Measurements from ENCODE around the gene NEUROG1.

Gene NEUROG1

GRCh38 chr5:135535820-135536801 is at the start of gene NEUROG1:
Gene NEUROG1, minus strand, starts transcription at chr5:135535964. Its CDS starts 274 bp downstream, at chr5:135535690.
- DNase-seq (ENCODE audit: low read depth, low spot score), result no peak

DNA sequence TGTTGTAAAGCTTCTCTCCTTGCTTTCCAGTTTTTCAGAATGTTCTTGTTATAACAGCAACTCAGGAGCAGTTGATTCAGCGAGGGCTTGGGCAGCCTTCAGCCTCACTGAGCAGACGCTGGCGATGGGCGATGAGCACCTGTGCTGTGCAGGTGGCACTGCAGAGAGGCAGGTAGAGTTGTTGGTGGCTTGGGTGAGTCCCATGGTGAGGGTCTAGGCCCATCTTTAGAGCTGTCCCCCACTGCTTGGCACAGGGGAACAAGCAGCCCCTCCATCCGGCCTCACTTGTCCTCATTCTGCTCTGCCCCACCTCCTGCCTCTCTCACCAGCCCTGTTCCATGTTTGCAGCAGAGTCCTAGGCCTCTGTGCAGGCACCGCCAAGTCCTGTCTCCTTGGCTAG is 49.2 kb upstream of the NEUROG1 start:
- DNase-seq (ENCODE audit: low read depth, low spot score), result no peak

GRCh38 chr5:135584276-135584675 is 48.5 kb upstream of the NEUROG1 start:
- no peak for DNase-seq (ENCODE audit: low read depth, low spot score)

GRCh38 chr5:135582099-135582781 is 46.5 kb upstream of the NEUROG1 start:
- no peak for DNase-seq (ENCODE audit: low read depth, low spot score)

DNA sequence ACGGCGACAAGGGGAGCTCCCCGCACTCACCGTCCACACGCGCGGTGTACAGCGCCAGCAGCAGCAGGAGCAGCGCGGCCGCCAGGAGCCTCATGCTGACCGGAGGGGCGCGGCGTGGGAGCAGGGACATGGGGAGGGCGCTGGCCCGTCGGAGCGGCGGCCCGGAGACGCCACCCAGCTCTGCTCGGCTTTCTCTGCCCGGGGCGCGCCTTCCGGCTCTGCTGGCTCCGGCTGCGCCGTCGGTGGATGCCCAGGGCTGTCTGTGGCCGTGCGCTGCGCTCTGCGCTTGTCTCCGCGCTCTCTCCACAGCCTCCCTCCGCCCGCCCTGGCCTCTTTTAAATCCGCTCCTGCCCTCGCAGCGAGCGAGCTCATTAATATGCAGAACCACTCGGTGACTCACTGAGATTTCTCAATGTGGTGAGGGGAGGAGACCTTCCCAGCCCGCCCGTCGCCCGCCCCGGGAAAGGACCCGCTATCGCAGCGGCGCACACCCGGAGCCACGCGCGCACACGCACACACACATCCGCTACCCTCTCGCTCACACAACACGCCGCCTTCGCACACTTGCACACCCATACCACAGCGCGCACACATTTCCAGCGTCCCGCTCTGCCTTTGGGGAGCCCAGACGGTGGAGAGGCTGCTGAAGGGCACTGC is 43.0 kb upstream of the NEUROG1 start, which contains the start of gene CXCL14:
Gene CXCL14 (minus strand): TSS at position 307 of the 657 bp plus-strand sequence. CDS start 213 bp downstream, at position 94.
- DNase-seq (ENCODE audit: low read depth, low spot score), result no peak

DNA sequence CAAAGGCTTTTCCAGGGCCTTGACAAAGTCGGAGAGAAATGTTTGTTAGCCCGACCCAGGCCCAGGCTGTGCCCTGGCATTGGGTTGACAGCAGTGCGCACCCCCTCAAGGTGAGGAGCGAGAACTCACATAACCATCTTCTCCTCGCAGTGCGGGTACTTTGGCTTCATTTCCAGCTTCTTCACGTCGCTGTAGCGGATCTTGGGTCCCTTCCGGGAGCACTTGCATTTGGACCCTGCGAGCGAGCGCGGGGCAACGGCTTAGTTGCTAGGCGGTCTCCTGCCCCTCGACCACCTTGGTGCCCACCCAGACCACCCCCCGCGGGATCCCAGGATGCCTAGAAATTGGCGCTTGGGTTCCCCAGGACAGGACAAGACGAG is 42.5 kb upstream of the NEUROG1 start:
- DNase-seq (ENCODE audit: low read depth, low spot score), result no peak

DNA sequence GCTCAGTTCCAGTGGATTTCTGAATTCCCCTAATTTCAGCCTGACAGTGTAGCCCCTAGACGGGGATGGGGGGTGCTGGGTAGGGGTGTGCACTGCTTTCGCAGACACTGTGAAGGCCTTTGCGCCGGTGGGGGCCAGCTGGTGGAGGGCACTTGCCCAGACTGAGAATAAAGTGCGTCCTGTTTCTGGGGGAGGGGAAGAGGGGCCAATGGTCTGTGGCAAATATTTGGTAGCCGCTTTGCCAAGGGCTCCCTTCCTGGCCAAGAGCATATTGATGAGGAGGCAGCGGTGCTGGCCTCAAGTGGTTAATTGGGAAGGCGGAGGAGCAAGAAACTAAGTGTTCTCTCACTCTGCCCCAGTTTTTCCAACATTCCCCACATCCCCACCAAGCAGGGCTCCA is 41.7 kb upstream of the NEUROG1 start:
- DNase-seq (ENCODE audit: low read depth, low spot score), result no peak

GRCh38 chr5:135576075-135576599 is 40.4 kb upstream of the NEUROG1 start:
- DNase-seq (ENCODE audit: low read depth, low spot score), result no peak

- no peak for DNase-seq (ENCODE audit: low read depth, low spot score)
Observed at GRCh38 chr5:135574493-135574892, 38.7 kb upstream of the NEUROG1 start.

GRCh38 chr5:135571902-135572301 is 36.1 kb upstream of the NEUROG1 start:
- no peak for DNase-seq (ENCODE audit: low read depth, low spot score)

DNA sequence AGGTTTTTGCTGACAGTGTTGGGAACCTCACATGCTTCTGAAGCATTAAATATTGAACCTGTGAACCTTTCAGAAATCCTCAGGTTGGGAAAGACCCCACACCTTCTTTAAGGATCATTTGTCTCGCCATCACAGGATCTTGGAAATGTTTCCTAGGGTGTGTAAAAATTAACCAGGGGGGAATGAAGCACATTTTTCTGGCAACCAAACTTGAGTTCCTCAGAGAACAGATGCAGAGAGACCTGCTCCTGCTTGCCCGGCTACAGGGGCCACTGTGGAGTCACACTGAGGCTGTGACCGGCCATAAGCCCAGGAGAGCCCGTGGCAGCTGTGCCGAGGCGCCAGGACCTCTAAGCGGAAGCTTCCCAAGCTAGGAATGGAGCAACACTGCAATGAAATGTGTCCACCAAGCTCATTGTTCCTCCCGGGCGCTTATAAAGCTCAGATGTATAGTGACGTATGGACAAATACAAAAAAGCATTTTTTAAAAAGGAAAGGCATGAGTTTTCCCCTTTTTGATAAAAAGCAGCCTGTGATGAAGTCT is 35.4 kb upstream of the NEUROG1 start:
- DNase-seq (ENCODE audit: low read depth, low spot score), result no peak

DNA sequence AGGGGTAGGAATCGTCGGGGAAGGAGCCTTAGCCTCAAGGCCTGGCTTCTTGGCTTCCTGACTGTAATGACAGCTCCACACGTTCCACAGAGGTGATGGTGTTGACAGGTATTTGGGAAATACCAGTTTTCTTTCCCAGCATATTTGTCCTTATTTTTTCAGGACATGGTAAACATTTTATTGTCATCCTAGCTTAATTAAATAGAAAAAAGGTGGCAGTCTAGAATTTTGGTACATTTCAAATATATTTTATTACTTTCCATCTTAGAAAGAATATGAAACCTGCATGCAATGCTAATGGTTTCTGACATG is 34.6 kb upstream of the NEUROG1 start:
- DNase-seq (ENCODE audit: low read depth, low spot score), result no peak

- no peak for DNase-seq (ENCODE audit: low read depth, low spot score)
Observed at GRCh38 chr5:135569755-135570452, 34.1 kb upstream of the NEUROG1 start.

DNA sequence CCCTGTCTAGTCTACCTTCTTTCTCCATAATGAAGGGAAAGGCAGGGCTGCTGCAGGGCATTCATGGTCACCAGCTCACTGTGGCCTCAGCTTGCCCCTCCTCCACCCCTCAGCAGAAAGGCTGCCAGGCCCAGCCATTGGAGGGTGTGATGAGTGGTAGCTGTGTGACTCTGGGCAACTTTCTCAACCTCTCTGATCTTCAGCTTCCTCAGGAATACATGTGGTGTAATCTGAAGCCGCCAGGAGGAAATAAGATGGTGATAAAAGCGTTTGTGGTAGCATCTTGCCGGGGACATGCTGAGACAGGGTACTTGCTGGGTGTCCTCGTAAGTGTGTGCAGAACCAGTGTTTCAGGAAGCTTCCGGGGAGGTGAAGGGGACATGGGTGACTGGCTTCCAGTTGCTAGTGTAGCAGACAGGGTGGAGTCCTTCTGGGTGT is 33.2 kb upstream of the NEUROG1 start:
- DNase-seq (ENCODE audit: low read depth, low spot score), result no peak

DNA sequence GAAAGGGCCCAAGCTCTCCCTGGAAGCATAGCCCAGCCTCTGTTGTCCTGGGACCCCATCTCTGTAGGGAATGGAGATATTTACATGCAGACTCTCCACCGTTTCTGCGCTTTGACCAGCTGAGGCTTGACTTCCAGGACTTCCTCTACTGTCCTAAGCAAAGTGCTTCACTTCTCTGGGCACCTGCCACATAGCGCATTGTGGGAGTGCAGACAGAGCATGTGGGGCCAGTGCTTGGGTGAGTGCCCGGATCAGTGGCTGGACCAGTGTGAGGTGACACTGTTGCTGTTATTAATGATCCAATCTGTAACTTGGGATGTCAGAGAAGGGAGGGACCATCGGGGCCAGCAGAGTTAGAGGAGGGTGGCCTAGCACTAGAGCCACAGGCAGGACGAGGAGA is 32.5 kb upstream of the NEUROG1 start:
- DNase-seq (ENCODE audit: low read depth, low spot score), result no peak

DNA sequence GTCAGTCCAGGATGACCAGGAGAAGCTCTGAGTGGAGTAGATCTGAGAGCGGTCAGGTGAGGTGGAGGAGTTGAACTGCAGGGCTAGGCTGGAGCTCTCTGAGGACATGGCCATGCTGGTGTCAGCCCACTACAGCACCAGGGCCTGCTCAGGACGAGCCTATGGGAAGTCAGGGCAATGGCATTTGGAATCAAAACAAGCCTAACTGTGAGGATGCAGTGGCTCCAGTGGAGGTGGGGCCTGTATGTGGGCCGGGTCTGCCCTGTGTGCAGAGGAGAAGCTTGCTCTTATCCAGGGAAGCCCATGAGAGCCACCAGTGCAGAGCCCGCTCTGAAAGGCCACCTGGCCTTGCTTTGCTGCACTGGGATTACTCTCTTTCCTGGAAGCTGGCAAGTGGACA is 31.9 kb upstream of the NEUROG1 start:
- DNase-seq (ENCODE audit: low read depth, low spot score), result no peak

GRCh38 chr5:135566422-135567400 is 30.9 kb upstream of the NEUROG1 start:
- DNase-seq (ENCODE audit: low read depth, low spot score), result no peak

- DNase-seq (ENCODE audit: low read depth, low spot score), result peak; percentile 21
Observed at GRCh38 chr5:135565725-135566421, 30.1 kb upstream of the NEUROG1 start.

- no peak for DNase-seq (ENCODE audit: low read depth, low spot score)
Observed at GRCh38 chr5:135565266-135565665, 29.5 kb upstream of the NEUROG1 start.

All from activated CD4-positive, CD25-positive, alpha-beta regulatory T cell treated with anti-CD3 and anti-CD28 coated beads, Interleukin-2, amount 50 U/mL, for 16 hours (primary cell).